NCI-H1930 (cell line): Measurements from ENCODE around the gene PLCB1.

Source experiments
- DNase-seq, 2 experiments: peaks; one replicate each; lab custom pipeline; 2025; lab: John Stamatoyannopoulos, UW

Gene PLCB1

GRCh38 chr20:8246153-8246552 lies 114.1 kb downstream of the PLCB1 start:
- DNase-seq, result no peak

- DNase-seq, result no peak
Observed at GRCh38 chr20:8246716-8247115, 114.7 kb downstream of the PLCB1 start.

GRCh38 chr20:8248051-8248450 lies 116.0 kb downstream of the PLCB1 start:
- no peak for DNase-seq

- no peak for DNase-seq
Observed at GRCh38 chr20:8249634-8250033, 117.6 kb downstream of the PLCB1 start.

GRCh38 chr20:8250539-8251200 lies 118.6 kb downstream of the PLCB1 start:
- DNase-seq, result no peak

- no peak for DNase-seq
Observed at GRCh38 chr20:8251201-8251575, 119.1 kb downstream of the PLCB1 start.

- DNase-seq, result no peak
Observed at GRCh38 chr20:8254911-8255582, 123.0 kb downstream of the PLCB1 start.

GRCh38 chr20:8255945-8256632 lies 124.0 kb downstream of the PLCB1 start:
- no peak for DNase-seq

- DNase-seq, result no peak
Observed at GRCh38 chr20:8260837-8261251, 128.8 kb downstream of the PLCB1 start.

GRCh38 chr20:8262721-8263120 lies 130.7 kb downstream of the PLCB1 start:
- DNase-seq, result no peak

- DNase-seq, result no peak
Observed at GRCh38 chr20:8265588-8265987, 133.5 kb downstream of the PLCB1 start.

GRCh38 chr20:8267009-8267408 lies 134.9 kb downstream of the PLCB1 start:
- DNase-seq, result no peak

- no peak for DNase-seq
Observed at GRCh38 chr20:8271727-8272126, 139.7 kb downstream of the PLCB1 start.

- DNase-seq, result no peak
Observed at GRCh38 chr20:8272766-8273165, 140.7 kb downstream of the PLCB1 start.

- DNase-seq, result no peak
Observed at GRCh38 chr20:8284902-8285301, 152.8 kb downstream of the PLCB1 start.

- DNase-seq, result no peak
Observed at GRCh38 chr20:8287340-8287739, 155.3 kb downstream of the PLCB1 start.

- no peak for DNase-seq
Observed at GRCh38 chr20:8291200-8291599, 159.1 kb downstream of the PLCB1 start.

GRCh38 chr20:8291873-8292272 lies 159.8 kb downstream of the PLCB1 start:
- DNase-seq, result no peak

- no peak for DNase-seq
Observed at GRCh38 chr20:8292793-8293192, 160.7 kb downstream of the PLCB1 start.

GRCh38 chr20:8293750-8294149 lies 161.7 kb downstream of the PLCB1 start:
- DNase-seq, result no peak

GRCh38 chr20:8296536-8296935 lies 164.5 kb downstream of the PLCB1 start:
- DNase-seq, result no peak

- DNase-seq, result no peak
Observed at GRCh38 chr20:8298426-8299043, 166.5 kb downstream of the PLCB1 start.

- DNase-seq, result no peak
Observed at GRCh38 chr20:8299921-8300320, 167.9 kb downstream of the PLCB1 start.
